ENCODE data around the gene GJB6.

- TF ChIP-seq CTCF (conservative IDR thresholded peaks at IDR 0.05 in 1 of 2, IDR thresholded peaks at IDR 0.05 in 1 of 2; ENCODE audit: low read depth in 1 of 2, low read length in 2 of 2) (no peak), EZH2 (IDR thresholded peaks at IDR 0.05; ENCODE audit: low read length, missing control alignments) (no peak)
Observed at GRCh38 chr13:20177049-20177831, 54.9 kb downstream of the GJB6 start.
